Endodermal cell (in vitro differentiated cells): Measurements from ENCODE around the gene DGCR2. TPM values are rescaled to one million over a fixed set of nuclear protein-coding genes. Genes with fewer than 3 reads are reported as not detected.
"Not testable (repeated sequence)": the region's sequence is repeated elsewhere in the genome, so short reads cannot be mapped to it uniquely, and the experiment has no call there.

ENCODE experiments used
- DNase-seq: peaks from one replicate; pipeline ENCODE4 v3.0.0-alpha.2; 2017
- H3K27ac ChIP-seq: 2 replicates; pipeline ENCODE4 v1.5.1; 2013; ENCODE audit warnings: mild to moderate bottlenecking, low read depth, low read length, moderate library complexity
- H3K27me3 ChIP-seq: 2 replicates; pipeline ENCODE4 v1.6.1; 2013; ENCODE audit warnings: mild to moderate bottlenecking, low read length, moderate library complexity; ENCODE audit not compliant: insufficient read depth, control insufficient read depth, poor library complexity, severe bottlenecking
- H3K36me3 ChIP-seq: 2 replicates; pipeline ENCODE4 v1.7.0; 2013; ENCODE audit warnings: mild to moderate bottlenecking, low read length, moderate library complexity; ENCODE audit not compliant: control insufficient read depth, insufficient read depth
- H3K4me1 ChIP-seq: one replicate; pipeline ENCODE4 v1.7.0; 2013; ENCODE audit warnings: low read length; ENCODE audit not compliant: control insufficient read depth, insufficient read depth
- H3K4me3 ChIP-seq: 2 replicates; pipeline ENCODE4 v1.5.1; 2013; ENCODE audit warnings: mild to moderate bottlenecking, low read length, moderate library complexity
- H3K9ac ChIP-seq: 2 replicates; pipeline ENCODE4 v1.6.1; 2013; ENCODE audit warnings: mild to moderate bottlenecking, low read length, moderate library complexity; ENCODE audit not compliant: poor library complexity, severe bottlenecking; ENCODE audit errors: extremely low read depth
- H3K9me3 ChIP-seq: 2 replicates; pipeline ENCODE4 v1.6.1; 2013; ENCODE audit warnings: mild to moderate bottlenecking, low read length, moderate library complexity; ENCODE audit not compliant: control insufficient read depth
- H3K27ac Mint-ChIP-seq: 2 replicates; pipeline ENCODE4 v1.8.0; 2020; ENCODE audit warnings: mixed read lengths
- H3K27me3 Mint-ChIP-seq: 2 replicates; pipeline ENCODE4 v1.8.0; 2021; ENCODE audit warnings: mild to moderate bottlenecking, mixed read lengths; ENCODE audit not compliant: insufficient read depth
- H3K36me3 Mint-ChIP-seq: 2 replicates; pipeline ENCODE4 v1.8.0; 2020; ENCODE audit warnings: low read depth, mixed read lengths
- H3K4me1 Mint-ChIP-seq: 2 replicates; pipeline ENCODE4 v1.8.0; 2020; ENCODE audit warnings: mixed read lengths
- H3K4me3 Mint-ChIP-seq: 2 replicates; pipeline ENCODE4 v1.8.0; 2020; ENCODE audit warnings: mild to moderate bottlenecking, moderate library complexity, mixed read lengths
- H3K9me3 Mint-ChIP-seq: 2 replicates; pipeline ENCODE4 v1.8.0; 2020; ENCODE audit warnings: mild to moderate bottlenecking, mixed read lengths
- WGBS, 2 experiments: methylation state at CpG; one replicate each; pipeline versions ENCODE4 v1.1.5 to v1.1.7; 2013; ENCODE audit warnings: missing lambda C conversion rate in 2 of 2, mixed read lengths in 1 of 2; ENCODE audit not compliant: insufficient coverage in 1 of 2, insufficient read length in 1 of 2; 5-methylcytosine and 5-hydroxymethylcytosine counted together
- total RNA-seq, 2 donors: library from RNA; stranded (reverse); fragmentation: NEBNext Ultra II Directional in 1 of 2; extraction: Animal tissue kit (Norgen Biotek cat#: 25700) in 1 of 2; gene quantifications; 2 replicates in 1 of 2; 3 replicates in 1 of 2; pipeline ENCODE4 v1.2.1, GENCODE V29; 2021
- TF ChIP-seq, protein P1 (sequence below): fragments of 200-600 bp; sonication (generic); conservative IDR thresholded peaks from 2 replicates; pipeline ENCODE4 v1.5.0; 2021; ENCODE audit warnings: antibody characterized with exemption, mild to moderate bottlenecking

Gene DGCR2
- total RNA-seq, 2 donors from 2014 or later: 54.6 to 62.9 TPM

- Mint-ChIP-seq H3K36me3 (peaks cover 50% of the 10 kb centered on the region), H3K27ac (no peak overlapping the region), H3K27me3 (no peaks in the 10 kb centered on the region), H3K4me3 (no peak overlapping the region), H3K4me1 (peaks cover 2% of the 10 kb centered on the region), H3K9me3 (peaks cover 11% of the 10 kb centered on the region)
- H3K4me3 ChIP-seq: no peak overlapping the region
- H3K9me3 ChIP-seq: no peaks in the 10 kb centered on the region
- H3K27me3 ChIP-seq: no peaks in the 10 kb centered on the region
- H3K4me1 ChIP-seq: no peaks in the 10 kb centered on the region
- DNase-seq: no peak
- H3K9ac ChIP-seq: no peak overlapping the region
- TF ChIP-seq, protein P1, sequence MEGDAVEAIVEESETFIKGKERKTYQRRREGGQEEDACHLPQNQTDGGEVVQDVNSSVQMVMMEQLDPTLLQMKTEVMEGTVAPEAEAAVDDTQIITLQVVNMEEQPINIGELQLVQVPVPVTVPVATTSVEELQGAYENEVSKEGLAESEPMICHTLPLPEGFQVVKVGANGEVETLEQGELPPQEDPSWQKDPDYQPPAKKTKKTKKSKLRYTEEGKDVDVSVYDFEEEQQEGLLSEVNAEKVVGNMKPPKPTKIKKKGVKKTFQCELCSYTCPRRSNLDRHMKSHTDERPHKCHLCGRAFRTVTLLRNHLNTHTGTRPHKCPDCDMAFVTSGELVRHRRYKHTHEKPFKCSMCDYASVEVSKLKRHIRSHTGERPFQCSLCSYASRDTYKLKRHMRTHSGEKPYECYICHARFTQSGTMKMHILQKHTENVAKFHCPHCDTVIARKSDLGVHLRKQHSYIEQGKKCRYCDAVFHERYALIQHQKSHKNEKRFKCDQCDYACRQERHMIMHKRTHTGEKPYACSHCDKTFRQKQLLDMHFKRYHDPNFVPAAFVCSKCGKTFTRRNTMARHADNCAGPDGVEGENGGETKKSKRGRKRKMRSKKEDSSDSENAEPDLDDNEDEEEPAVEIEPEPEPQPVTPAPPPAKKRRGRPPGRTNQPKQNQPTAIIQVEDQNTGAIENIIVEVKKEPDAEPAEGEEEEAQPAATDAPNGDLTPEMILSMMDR: no peak
- 87 to 92% methylated on average over 3 of the region's 3 CpGs for WGBS, 2 experiments
- peaks cover 38% of the 10 kb centered on the region for H3K36me3 ChIP-seq
- H3K27ac ChIP-seq: no peak overlapping the region
Observed at GRCh38 chr22:19086896-19087295, 35.3 kb downstream of the DGCR2 start.

DNA sequence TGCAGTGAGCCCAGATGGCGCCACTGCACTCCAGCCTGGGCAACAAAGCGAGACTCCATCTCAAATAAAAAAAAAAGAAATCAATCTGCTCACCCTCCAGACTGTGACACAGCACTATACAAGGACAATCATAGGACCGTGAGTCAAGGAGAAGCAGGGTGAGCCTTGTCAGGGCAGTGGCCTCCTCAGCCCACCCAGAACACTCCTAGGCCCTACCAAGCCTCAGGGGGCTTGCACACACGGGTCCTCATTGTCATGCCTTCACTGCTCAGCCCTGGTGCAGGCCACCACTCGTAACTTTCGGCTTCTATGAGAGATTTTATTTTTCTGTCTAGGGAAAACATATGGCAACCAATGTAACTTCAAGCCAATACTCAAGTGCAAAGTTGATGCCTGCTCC, 35.8 kb downstream of the DGCR2 start:
- Mint-ChIP-seq H3K27ac (no peak overlapping the region), H3K36me3 (peaks cover 53% of the 10 kb centered on the region), H3K9me3 (peaks cover 11% of the 10 kb centered on the region), H3K27me3 (no peaks in the 10 kb centered on the region), H3K4me1 (peaks cover 2% of the 10 kb centered on the region), H3K4me3 (no peak overlapping the region)
- DNase-seq: no peak
- no peaks in the 10 kb centered on the region for H3K27me3 ChIP-seq
- no peak overlapping the region for H3K27ac ChIP-seq
- H3K9ac ChIP-seq: no peak overlapping the region
- TF ChIP-seq, protein P1: no peak
- no peaks in the 10 kb centered on the region for H3K4me1 ChIP-seq
- no peak overlapping the region for H3K4me3 ChIP-seq
- H3K9me3 ChIP-seq: no peaks in the 10 kb centered on the region
- peaks cover 42% of the 10 kb centered on the region for H3K36me3 ChIP-seq
- 83 to 96% methylated on average over 4 to 6 of the region's 6 CpGs for WGBS, 2 experiments

DNA sequence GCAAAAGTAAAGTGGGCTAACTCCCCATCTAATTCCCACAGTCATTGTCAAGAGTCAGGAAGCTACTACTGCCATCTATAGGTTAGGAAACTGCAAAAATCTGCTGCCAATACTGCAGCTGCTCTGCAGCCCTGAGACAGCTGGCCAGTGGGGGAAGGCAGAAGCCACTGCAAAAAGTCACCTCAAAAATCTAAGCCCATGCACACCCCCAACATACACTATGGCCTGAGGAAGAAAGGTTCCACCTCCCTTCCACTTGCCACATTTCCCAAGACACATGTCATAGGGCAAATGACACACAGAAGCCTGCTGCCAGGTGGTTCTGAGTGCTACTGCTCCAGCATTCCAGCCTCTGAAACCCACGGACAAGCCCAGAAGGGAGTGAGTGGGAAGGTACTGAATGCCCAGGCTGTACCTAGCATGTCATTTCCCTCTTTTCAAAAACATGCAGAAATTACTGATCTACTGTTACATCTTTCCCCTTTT, 36.9 kb downstream of the DGCR2 start:
- H3K36me3 Mint-ChIP-seq: peaks cover 57% of the 10 kb centered on the region
- Histone ChIP-seq H3K9ac (no peak overlapping the region), H3K36me3 (peaks cover 54% of the 10 kb centered on the region), H3K27me3 (no peaks in the 10 kb centered on the region), H3K4me3 (no peak overlapping the region), H3K9me3 (no peaks in the 10 kb centered on the region), H3K27ac (peak overlapping the region; percentile 50), H3K4me1 (no peaks in the 10 kb centered on the region)
- 50 to 83% methylated on average over 1 of the region's 1 CpG for WGBS, 2 experiments
- TF ChIP-seq, protein P1: peak; percentile 67
- peaks cover 11% of the 10 kb centered on the region for H3K9me3 Mint-ChIP-seq
- peak overlapping the region; percentile 60 for H3K27ac Mint-ChIP-seq
- peaks cover 2% of the 10 kb centered on the region for H3K4me1 Mint-ChIP-seq
- H3K27me3 Mint-ChIP-seq: no peaks in the 10 kb centered on the region
- no peak overlapping the region for H3K4me3 Mint-ChIP-seq
- peak; percentile 58 for DNase-seq

GRCh38 chr22:19084586-19084985, 37.6 kb downstream of the DGCR2 start:
- 93% methylated on average over 8 of the region's 32 CpGs; no CpG with 5 or more reads in 1 of the 2 experiments for WGBS, 2 experiments
- Mint-ChIP-seq H3K9me3 (peaks cover 11% of the 10 kb centered on the region), H3K36me3 (peaks cover 57% of the 10 kb centered on the region)
- H3K4me3 Mint-ChIP-seq, H3K4me3 ChIP-seq, H3K4me1 Mint-ChIP-seq, H3K27me3 ChIP-seq, H3K4me1 ChIP-seq, DNase-seq, H3K9me3 ChIP-seq, H3K9ac ChIP-seq, H3K27ac ChIP-seq, H3K27ac Mint-ChIP-seq, H3K27me3 Mint-ChIP-seq: not testable (repeated sequence)
- H3K36me3 ChIP-seq: peaks cover 59% of the 10 kb centered on the region

DNA sequence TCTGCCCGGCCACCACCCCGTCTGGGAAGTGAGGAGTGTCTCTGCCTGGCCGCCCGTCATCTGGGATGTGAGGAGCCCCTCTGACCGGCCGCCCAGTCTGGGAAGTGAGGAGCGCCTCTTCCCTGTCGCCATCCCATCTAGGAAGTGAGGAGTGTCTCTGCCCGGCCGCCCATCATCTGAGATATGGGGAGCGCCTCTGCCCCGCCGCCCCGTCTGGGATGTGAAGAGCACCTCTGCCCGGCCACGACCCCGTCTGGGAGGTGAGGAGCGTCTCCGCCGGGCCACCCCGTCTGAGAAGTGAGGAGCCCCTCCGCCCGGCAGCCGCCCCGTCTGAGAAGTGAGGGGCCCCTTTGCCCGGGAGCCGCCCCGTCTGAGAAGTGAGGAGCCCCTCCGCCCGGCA, 38.1 kb downstream of the DGCR2 start:
- H3K9ac ChIP-seq: not testable (repeated sequence)

More for the DNA sequence above, 38.1 kb downstream of the DGCR2 start:
- not testable (repeated sequence) for H3K4me3 Mint-ChIP-seq, DNase-seq, H3K27me3 ChIP-seq, H3K4me1 Mint-ChIP-seq, H3K27ac Mint-ChIP-seq, H3K27ac ChIP-seq, H3K27me3 Mint-ChIP-seq, H3K4me3 ChIP-seq, H3K4me1 ChIP-seq, H3K9me3 ChIP-seq
- peaks cover 53% of the 10 kb centered on the region for H3K36me3 Mint-ChIP-seq
- peaks cover 62% of the 10 kb centered on the region for H3K36me3 ChIP-seq
- peaks cover 11% of the 10 kb centered on the region for H3K9me3 Mint-ChIP-seq
- WGBS, 2 experiments: 90% methylated on average over 2 to 27 of the region's 30 CpGs
